Parathyroid adenoma (tissue), 2 donors: ENCODE data around the gene AMOTL1.
A peak's percentile ranks its signal among the peaks of the same experiment; 100 is the strongest.

Source experiments
- H2AFZ ChIP-seq: fragments of 300-600 bp; sonication (generic); one replicate; pipeline ENCODE4 v1.7.0; 2017; ENCODE audit warnings: antibody characterized with exemption, mild to moderate bottlenecking
- H3K27ac ChIP-seq: fragments of 300-600 bp; sonication (generic); one replicate; pipeline ENCODE4 v1.7.0; 2017
- H3K27me3 ChIP-seq: fragments of 300-600 bp; sonication (generic); one replicate; pipeline ENCODE4 v1.7.0; 2017; ENCODE audit warnings: low read length; ENCODE audit not compliant: control insufficient read depth, insufficient read depth
- H3K36me3 ChIP-seq: fragments of 300-600 bp; sonication (generic); one replicate; pipeline ENCODE4 v1.7.0; 2017; ENCODE audit warnings: low read length; ENCODE audit not compliant: control insufficient read depth, insufficient read depth
- H3K4me1 ChIP-seq: fragments of 300-600 bp; sonication (generic); one replicate; pipeline ENCODE4 v1.7.0; 2017; ENCODE audit warnings: control low read depth
- H3K4me2 ChIP-seq: fragments of 300-600 bp; sonication (generic); one replicate; pipeline ENCODE4 v1.7.0; 2017; ENCODE audit warnings: low read length
- H3K4me3 ChIP-seq: fragments of 300-600 bp; sonication (generic); one replicate; pipeline ENCODE4 v1.7.0; 2017; ENCODE audit warnings: low read depth, low read length
- H3K79me2 ChIP-seq: fragments of 300-600 bp; sonication (generic); one replicate; pipeline ENCODE4 v1.7.0; 2017; ENCODE audit warnings: control low read depth
- H3K9ac ChIP-seq: fragments of 300-600 bp; sonication (generic); one replicate; pipeline ENCODE4 v1.7.0; 2017; ENCODE audit warnings: mild to moderate bottlenecking
- H3K9me3 ChIP-seq: fragments of 300-600 bp; sonication (generic); one replicate; pipeline ENCODE4 v1.7.0; 2017; ENCODE audit warnings: low read length; ENCODE audit not compliant: control insufficient read depth
- CTCF ChIP-seq: fragments of 300-600 bp; sonication (generic); IDR thresholded peaks from one replicate; pipeline ENCODE4 v1.7.0; 2017; ENCODE audit warnings: antibody characterized with exemption, mild to moderate bottlenecking
- donor health status: primary hyperparathyroidism.

The AMOTL1 gene

DNA sequence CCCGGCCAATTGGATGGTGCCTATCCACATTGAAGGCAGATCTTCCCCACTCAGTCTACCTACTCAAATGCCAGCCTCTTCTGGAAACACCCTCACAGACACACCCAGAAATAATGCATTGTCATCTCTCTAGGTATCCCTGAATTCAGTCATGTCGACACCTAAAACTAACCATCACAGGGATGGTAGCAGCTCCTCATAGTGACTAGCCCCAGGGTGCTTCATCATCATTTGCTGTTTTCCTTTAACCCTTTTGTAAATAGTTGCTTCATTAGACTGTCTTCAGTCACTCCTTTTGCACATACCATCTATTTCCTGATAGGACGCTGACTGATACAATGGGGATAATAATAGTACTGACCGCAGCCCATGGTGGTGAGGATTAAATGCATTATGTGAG, 18.8 kb upstream of the AMOTL1 start:
- no peak for TF ChIP-seq CTCF
- Histone ChIP-seq H3K9ac (no peak overlapping the region), H3K36me3 (no peaks in the 10 kb centered on the region), H2AFZ (no peak overlapping the region), H3K79me2 (no peaks in the 10 kb centered on the region), H3K4me1 (no peaks in the 10 kb centered on the region), H3K4me3 (no peak overlapping the region), H3K27ac (no peak overlapping the region), H3K27me3 (no peaks in the 10 kb centered on the region), H3K4me2 (no peak overlapping the region), H3K9me3 (no peaks in the 10 kb centered on the region)

DNA sequence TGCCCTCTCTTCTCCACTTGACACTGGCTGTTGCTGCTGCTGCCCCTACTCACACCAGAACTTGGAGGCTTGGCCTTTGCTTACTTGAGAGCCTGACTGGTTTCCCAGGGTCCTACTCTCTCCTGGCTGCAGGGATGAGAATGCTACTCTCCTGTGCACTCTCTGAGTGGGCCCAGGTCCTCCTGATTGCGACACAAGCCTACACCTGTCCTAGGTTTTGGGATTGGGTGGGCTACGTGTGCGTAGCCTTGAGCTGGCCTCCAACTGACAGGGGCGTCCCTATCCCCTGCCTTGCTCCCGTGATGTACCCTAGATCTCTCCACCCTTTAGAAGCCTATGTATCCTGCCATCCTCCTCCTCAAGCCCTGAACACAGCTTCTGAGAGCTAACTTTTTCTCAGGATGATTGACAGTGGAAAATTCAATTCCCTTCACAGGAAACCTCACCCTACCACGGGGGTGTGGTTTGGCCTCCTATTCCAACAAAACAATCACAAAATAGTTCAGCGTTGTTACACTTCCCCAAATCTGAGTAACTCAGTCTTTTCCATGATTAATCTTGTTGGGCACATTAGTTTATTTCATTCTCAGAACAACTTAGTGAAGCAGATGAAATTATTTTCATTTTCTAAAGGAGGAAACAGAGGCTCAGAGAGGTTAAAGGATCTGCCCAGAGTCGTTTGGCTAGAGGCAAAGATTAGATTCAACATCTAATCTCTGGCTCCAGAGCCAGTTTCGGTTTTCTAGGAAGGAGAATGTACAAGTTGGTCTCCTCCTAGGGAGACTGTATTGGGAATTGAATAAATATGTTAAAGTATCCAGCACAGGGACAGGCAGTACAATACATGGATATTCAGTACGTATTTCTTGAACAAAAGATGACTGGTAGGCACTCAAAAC, 17.6 kb upstream of the AMOTL1 start:
- peak overlapping the region; percentile 49 for H3K27ac ChIP-seq
- TF ChIP-seq CTCF = no peak

GRCh38 chr11:94751218-94751609, 16.9 kb upstream of the AMOTL1 start:
- Histone ChIP-seq H3K4me1 (no peaks in the 10 kb centered on the region), H3K27ac (peak overlapping the region; percentile 29), H3K9ac (no peak overlapping the region), H3K4me3 (no peak overlapping the region), H3K4me2 (no peak overlapping the region), H3K79me2 (no peaks in the 10 kb centered on the region), H3K9me3 (no peaks in the 10 kb centered on the region), H3K27me3 (no peaks in the 10 kb centered on the region), H2AFZ (no peak overlapping the region), H3K36me3 (no peaks in the 10 kb centered on the region)
- TF ChIP-seq CTCF = no peak

More for the DNA sequence above, 17.6 kb upstream of the AMOTL1 start:
- Histone ChIP-seq H3K4me3 (no peak overlapping the region), H3K4me1 (no peaks in the 10 kb centered on the region), H3K36me3 (no peaks in the 10 kb centered on the region), H2AFZ (no peak overlapping the region), H3K79me2 (no peaks in the 10 kb centered on the region), H3K4me2 (no peak overlapping the region), H3K9ac (no peak overlapping the region), H3K27me3 (no peaks in the 10 kb centered on the region), H3K9me3 (no peaks in the 10 kb centered on the region)

GRCh38 chr11:94751786-94752185, 16.4 kb upstream of the AMOTL1 start:
- Histone ChIP-seq H3K36me3 (no peaks in the 10 kb centered on the region), H3K27me3 (no peaks in the 10 kb centered on the region), H3K79me2 (no peaks in the 10 kb centered on the region), H2AFZ (no peak overlapping the region), H3K9ac (no peak overlapping the region), H3K27ac (no peak overlapping the region), H3K4me1 (no peaks in the 10 kb centered on the region), H3K9me3 (no peaks in the 10 kb centered on the region), H3K4me3 (no peak overlapping the region), H3K4me2 (no peak overlapping the region)
- no peak for TF ChIP-seq CTCF

DNA sequence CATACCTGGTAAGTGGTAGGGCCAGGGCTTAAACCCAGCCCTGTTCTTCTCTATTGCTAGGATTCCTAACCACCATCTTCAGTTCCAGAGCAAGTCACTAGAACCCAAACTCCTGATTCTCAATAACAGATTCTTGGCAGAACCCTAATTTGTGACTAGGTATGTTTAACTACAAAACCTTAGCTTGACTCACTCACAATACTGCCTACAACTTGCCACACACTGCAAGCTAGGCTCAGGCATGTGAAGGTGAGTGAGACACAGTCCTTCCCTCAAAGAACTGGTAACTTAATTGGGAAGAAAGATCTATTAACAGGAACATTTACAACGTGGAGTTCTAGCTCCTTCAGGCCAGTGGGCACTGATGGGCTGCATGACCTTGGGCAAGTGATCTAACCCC, 14.5 kb upstream of the AMOTL1 start:
- no peaks in the 10 kb centered on the region for H3K4me1 ChIP-seq
- H3K9me3 ChIP-seq = no peaks in the 10 kb centered on the region
- no peak overlapping the region for H3K9ac ChIP-seq
- TF ChIP-seq CTCF = no peak
- H3K4me3 ChIP-seq = no peak overlapping the region
- no peak overlapping the region for H2AFZ ChIP-seq
- no peaks in the 10 kb centered on the region for H3K79me2 ChIP-seq
- no peak overlapping the region for H3K4me2 ChIP-seq
- no peaks in the 10 kb centered on the region for H3K36me3 ChIP-seq
- no peaks in the 10 kb centered on the region for H3K27me3 ChIP-seq
- H3K27ac ChIP-seq = no peak overlapping the region
